ENCODE measurements around the gene TDG.

DNA sequence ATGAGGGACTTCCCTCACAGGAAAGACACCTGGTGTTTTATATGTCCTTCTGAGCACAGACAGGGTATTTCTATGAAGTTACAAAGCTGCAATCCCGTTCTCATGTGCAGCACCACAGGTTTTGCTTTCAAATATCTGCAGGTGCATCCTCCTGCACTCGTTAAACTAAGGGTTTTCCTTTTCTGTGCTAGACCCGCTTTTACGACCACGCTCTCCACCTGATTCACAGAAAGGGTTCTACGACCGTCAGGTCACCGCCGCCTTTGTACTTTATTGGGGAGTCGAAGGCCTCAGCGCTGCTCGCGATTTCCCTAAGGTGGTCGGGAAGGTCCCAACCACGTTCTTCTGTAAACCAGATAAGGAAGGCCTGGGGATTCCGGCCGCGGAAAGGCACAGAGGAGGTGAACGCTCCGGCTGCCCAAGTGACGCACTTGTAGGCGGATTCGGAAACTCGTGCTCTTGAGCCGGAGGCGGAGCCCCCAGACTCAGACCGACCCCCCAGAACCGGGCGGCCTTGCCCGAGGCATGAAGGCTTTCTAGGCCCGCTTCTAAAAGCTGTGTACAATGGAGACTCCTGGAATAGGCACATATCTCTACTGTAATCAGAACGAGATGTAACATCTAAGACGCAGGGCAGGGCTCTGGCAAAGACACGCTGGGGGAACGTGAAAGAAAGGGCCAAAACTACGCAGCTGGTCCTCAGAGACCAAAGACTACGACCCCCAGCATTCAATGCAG, 36.5 kb upstream of the TDG start:
- TF ChIP-seq, protein P1, sequence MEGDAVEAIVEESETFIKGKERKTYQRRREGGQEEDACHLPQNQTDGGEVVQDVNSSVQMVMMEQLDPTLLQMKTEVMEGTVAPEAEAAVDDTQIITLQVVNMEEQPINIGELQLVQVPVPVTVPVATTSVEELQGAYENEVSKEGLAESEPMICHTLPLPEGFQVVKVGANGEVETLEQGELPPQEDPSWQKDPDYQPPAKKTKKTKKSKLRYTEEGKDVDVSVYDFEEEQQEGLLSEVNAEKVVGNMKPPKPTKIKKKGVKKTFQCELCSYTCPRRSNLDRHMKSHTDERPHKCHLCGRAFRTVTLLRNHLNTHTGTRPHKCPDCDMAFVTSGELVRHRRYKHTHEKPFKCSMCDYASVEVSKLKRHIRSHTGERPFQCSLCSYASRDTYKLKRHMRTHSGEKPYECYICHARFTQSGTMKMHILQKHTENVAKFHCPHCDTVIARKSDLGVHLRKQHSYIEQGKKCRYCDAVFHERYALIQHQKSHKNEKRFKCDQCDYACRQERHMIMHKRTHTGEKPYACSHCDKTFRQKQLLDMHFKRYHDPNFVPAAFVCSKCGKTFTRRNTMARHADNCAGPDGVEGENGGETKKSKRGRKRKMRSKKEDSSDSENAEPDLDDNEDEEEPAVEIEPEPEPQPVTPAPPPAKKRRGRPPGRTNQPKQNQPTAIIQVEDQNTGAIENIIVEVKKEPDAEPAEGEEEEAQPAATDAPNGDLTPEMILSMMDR (IDR thresholded peaks at IDR 0.05; ENCODE audit: low read length) = no peak
- TF ChIP-seq EZH2 (IDR thresholded peaks at IDR 0.05; ENCODE audit: borderline replicate concordance, low read length) = no peak
